ENCODE data around the gene RAB1B.
"Not testable (repeated sequence)": the region's sequence is repeated elsewhere in the genome, so short reads cannot be mapped to it uniquely, and the experiment has no call there.

RAB1B gene

DNA sequence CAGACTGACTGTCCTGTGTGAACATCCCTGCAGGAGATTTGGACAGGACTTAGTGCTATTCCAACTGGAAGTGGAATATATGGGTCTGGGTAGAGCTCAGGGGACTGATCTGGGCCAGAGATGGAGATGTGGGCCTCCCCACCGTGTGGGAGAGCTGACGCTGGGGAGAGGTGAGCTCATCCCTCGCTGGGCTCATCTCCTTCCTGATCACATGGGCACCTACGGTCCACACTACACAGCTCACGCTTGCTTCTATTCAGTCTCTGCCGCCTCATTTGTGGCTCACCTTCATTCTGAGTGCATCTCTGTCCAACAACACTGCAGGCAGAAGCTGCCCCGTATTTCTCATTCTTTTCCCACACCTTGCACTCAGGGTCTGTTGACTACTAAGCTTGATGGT is 16.6 kb upstream of the RAB1B start:
- Histone ChIP-seq H3K4me1 (ENCODE audit: control insufficient read depth, insufficient read depth, low read length, poor library complexity, severe bottlenecking) (peaks cover 6% of the 10 kb centered on the region), H3K27me3 (replicated peaks; ENCODE audit: control insufficient read depth, insufficient read depth, low read length, poor library complexity, severe bottlenecking) (no peaks in the 10 kb centered on the region), H3K27ac (ENCODE audit: insufficient read depth, low read length, poor library complexity, severe bottlenecking) (no peak overlapping the region), H3K9me3 (ENCODE audit: control insufficient read depth, low read length) (no peaks in the 10 kb centered on the region), H3K36me3 (ENCODE audit: control insufficient read depth, insufficient read depth, low read length) (peaks cover 12% of the 10 kb centered on the region), H3K4me3 (ENCODE audit: insufficient read depth, low read depth, low read length, poor library complexity, severe bottlenecking) (no peak overlapping the region)
- DNase-seq, result no peak

DNA sequence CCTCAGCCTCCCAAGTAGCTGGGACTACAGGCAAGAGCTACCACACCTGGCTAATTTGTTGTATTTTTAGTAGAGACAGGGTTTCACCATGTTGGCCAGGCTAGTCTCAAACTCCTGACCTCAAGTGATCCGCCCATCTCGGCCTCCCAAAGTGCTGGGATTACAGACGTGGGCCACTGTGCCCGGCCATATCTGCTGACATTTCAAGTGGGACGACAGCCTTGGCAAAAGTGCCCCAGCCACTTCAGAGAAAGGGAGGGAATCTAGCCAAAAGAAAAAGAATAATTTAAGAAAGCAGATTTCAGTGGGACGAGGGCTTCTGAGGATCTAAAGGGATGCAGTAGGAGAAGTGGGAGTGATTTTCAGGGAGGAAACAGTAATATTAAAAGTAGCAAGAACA is 15.4 kb upstream of the RAB1B start:
- H3K27ac ChIP-seq (ENCODE audit: insufficient read depth, low read length, poor library complexity, severe bottlenecking); H3K9me3 ChIP-seq (ENCODE audit: control insufficient read depth, low read length); H3K4me1 ChIP-seq (ENCODE audit: control insufficient read depth, insufficient read depth, low read length, poor library complexity, severe bottlenecking); H3K36me3 ChIP-seq (ENCODE audit: control insufficient read depth, insufficient read depth, low read length); H3K4me3 ChIP-seq (ENCODE audit: insufficient read depth, low read depth, low read length, poor library complexity, severe bottlenecking); H3K27me3 ChIP-seq (replicated peaks; ENCODE audit: control insufficient read depth, insufficient read depth, low read length, poor library complexity, severe bottlenecking); DNase-seq: not testable (repeated sequence)

DNA sequence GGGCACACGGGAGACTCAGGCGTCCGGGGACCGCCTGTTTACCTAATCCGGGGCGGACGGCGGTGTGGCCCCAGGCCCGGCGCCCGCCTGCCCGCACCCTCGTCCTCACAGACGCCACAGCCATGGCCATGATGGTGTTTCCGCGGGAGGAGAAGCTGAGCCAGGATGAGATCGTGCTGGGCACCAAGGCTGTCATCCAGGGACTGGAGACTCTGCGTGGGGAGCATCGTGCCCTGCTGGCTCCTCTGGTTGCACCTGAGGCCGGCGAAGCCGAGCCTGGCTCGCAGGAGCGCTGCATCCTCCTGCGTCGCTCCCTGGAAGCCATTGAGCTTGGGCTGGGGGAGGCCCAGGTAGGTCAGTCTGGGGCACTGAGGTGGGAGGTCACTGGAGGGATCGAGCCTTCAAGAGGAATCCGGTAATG is 10.0 kb upstream of the RAB1B start:
- Histone ChIP-seq H3K9me3 (ENCODE audit: control insufficient read depth, low read length) (no peaks in the 10 kb centered on the region), H3K27ac (ENCODE audit: insufficient read depth, low read length, poor library complexity, severe bottlenecking) (peak overlapping the region; percentile 98), H3K36me3 (ENCODE audit: control insufficient read depth, insufficient read depth, low read length) (peaks cover 21% of the 10 kb centered on the region), H3K27me3 (replicated peaks; ENCODE audit: control insufficient read depth, insufficient read depth, low read length, poor library complexity, severe bottlenecking) (no peaks in the 10 kb centered on the region), H3K4me3 (ENCODE audit: insufficient read depth, low read depth, low read length, poor library complexity, severe bottlenecking) (peak overlapping the region; percentile 95), H3K4me1 (ENCODE audit: control insufficient read depth, insufficient read depth, low read length, poor library complexity, severe bottlenecking) (peaks cover 14% of the 10 kb centered on the region)
- no peak for DNase-seq

DNA sequence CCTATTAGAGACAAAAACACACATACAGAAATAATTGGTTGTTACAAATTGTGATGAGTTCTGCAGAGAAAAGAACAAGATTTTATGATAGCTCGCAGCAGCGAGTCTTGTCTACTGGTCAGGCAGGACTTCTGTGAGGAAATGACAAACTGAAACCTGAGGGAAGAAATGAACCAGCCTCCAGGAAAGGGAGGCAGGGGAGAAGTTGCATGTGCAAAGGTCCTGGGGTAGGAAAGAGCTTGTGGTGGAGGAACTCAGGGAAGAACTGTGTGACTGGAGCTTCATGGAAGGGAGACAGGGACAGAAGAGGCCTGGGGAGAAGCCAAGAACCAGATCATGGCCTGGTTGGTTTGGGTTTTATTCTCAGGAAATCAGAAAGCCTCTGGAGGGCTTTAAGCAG is 9.2 kb upstream of the RAB1B start:
- H3K36me3 ChIP-seq (ENCODE audit: control insufficient read depth, insufficient read depth, low read length), result peaks cover 26% of the 10 kb centered on the region
- no peak overlapping the region for H3K4me3 ChIP-seq (ENCODE audit: insufficient read depth, low read depth, low read length, poor library complexity, severe bottlenecking)
- H3K27me3 ChIP-seq (replicated peaks; ENCODE audit: control insufficient read depth, insufficient read depth, low read length, poor library complexity, severe bottlenecking), result no peaks in the 10 kb centered on the region
- H3K9me3 ChIP-seq (ENCODE audit: control insufficient read depth, low read length), result no peaks in the 10 kb centered on the region
- H3K27ac ChIP-seq (ENCODE audit: insufficient read depth, low read length, poor library complexity, severe bottlenecking), result no peak overlapping the region
- peaks cover 14% of the 10 kb centered on the region for H3K4me1 ChIP-seq (ENCODE audit: control insufficient read depth, insufficient read depth, low read length, poor library complexity, severe bottlenecking)
- no peak for DNase-seq

DNA sequence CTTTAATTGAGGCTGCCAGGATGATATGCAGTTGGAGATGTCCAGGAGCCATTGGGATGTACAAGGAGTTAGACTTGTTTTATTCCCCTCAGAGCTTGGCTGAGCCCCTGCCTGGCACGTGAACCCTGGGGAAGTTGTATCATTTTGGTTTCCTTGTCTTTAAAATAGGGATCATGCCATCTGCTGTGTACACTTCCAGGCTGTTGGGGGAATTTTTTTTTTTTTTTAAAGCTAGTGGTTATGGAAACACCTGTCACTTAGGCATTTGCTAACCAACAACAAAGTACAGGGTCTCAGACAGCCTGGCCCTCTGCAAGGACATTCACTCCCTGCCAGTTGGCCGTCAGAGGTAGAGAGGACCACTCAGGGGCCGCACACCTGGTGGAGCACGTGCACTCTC is 8.5 kb upstream of the RAB1B start:
- no peak overlapping the region for H3K4me3 ChIP-seq (ENCODE audit: insufficient read depth, low read depth, low read length, poor library complexity, severe bottlenecking)
- peaks cover 14% of the 10 kb centered on the region for H3K4me1 ChIP-seq (ENCODE audit: control insufficient read depth, insufficient read depth, low read length, poor library complexity, severe bottlenecking)
- H3K36me3 ChIP-seq (ENCODE audit: control insufficient read depth, insufficient read depth, low read length), result peaks cover 31% of the 10 kb centered on the region
- H3K9me3 ChIP-seq (ENCODE audit: control insufficient read depth, low read length), result no peaks in the 10 kb centered on the region
- H3K27ac ChIP-seq (ENCODE audit: insufficient read depth, low read length, poor library complexity, severe bottlenecking), result no peak overlapping the region
- H3K27me3 ChIP-seq (replicated peaks; ENCODE audit: control insufficient read depth, insufficient read depth, low read length, poor library complexity, severe bottlenecking), result no peaks in the 10 kb centered on the region
- no peak for DNase-seq

DNA sequence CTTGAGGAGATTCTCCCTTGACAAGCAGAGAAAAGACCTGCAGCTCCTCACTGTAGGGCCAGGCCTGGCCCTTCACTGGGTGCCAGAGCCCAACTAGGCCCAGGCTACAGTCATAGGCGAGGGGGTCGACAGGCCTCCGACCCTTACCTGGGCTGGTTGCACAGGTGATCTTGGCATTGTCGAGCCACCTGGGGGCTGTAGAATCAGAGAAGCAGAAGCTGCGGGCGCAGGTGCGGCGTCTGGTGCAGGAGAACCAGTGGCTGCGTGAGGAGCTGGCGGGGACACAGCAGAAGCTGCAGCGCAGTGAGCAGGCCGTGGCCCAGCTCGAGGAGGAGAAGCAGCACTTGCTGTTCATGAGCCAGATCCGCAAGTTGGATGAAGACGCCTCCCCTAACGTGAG is 6.9 kb upstream of the RAB1B start:
- Histone ChIP-seq H3K36me3 (ENCODE audit: control insufficient read depth, insufficient read depth, low read length) (peaks cover 31% of the 10 kb centered on the region), H3K27ac (ENCODE audit: insufficient read depth, low read length, poor library complexity, severe bottlenecking) (no peak overlapping the region), H3K4me3 (ENCODE audit: insufficient read depth, low read depth, low read length, poor library complexity, severe bottlenecking) (no peak overlapping the region), H3K27me3 (replicated peaks; ENCODE audit: control insufficient read depth, insufficient read depth, low read length, poor library complexity, severe bottlenecking) (no peaks in the 10 kb centered on the region), H3K4me1 (ENCODE audit: control insufficient read depth, insufficient read depth, low read length, poor library complexity, severe bottlenecking) (peaks cover 10% of the 10 kb centered on the region), H3K9me3 (ENCODE audit: control insufficient read depth, low read length) (no peaks in the 10 kb centered on the region)
- no peak for DNase-seq

DNA sequence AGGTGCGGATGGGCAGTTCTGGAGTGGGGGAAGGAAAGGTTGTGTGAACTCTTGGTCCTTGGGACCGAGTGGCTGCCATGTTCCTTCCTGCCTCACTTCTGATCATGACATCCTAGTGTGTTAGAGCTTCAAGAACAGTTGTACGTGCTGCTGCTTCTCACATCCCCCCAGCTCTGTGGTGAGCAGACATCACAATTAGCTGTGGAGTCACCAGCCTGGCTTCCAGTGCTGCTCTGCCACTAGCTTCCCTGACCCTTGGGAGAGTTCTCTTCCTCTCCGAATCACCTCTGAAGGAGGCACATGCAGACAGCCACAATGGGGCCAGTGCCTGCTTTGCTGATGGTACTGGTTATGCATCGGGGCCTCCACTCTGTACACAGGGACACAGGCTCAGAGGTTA is 6.2 kb upstream of the RAB1B start:
- Histone ChIP-seq H3K27ac (ENCODE audit: insufficient read depth, low read length, poor library complexity, severe bottlenecking) (no peak overlapping the region), H3K36me3 (ENCODE audit: control insufficient read depth, insufficient read depth, low read length) (peaks cover 31% of the 10 kb centered on the region), H3K4me1 (ENCODE audit: control insufficient read depth, insufficient read depth, low read length, poor library complexity, severe bottlenecking) (peaks cover 11% of the 10 kb centered on the region), H3K9me3 (ENCODE audit: control insufficient read depth, low read length) (no peaks in the 10 kb centered on the region), H3K27me3 (replicated peaks; ENCODE audit: control insufficient read depth, insufficient read depth, low read length, poor library complexity, severe bottlenecking) (no peaks in the 10 kb centered on the region), H3K4me3 (ENCODE audit: insufficient read depth, low read depth, low read length, poor library complexity, severe bottlenecking) (no peak overlapping the region)
- DNase-seq, result no peak

DNA sequence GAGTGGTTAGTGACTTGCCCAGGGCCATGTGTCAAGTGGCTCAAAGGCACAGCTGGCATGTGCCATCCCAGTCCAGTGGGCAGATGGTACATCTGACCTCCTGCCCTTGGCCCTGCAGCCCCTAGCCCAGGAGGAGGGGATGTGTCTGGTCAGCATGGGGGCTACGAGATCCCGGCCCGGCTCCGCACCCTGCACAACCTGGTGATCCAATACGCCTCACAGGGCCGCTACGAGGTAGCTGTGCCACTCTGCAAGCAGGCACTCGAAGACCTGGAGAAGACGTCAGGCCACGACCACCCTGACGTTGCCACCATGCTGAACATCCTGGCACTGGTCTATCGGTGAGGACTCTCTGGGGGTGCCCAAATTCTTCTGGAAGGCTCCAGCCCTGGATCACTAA is 5.7 kb upstream of the RAB1B start:
- H3K27me3 ChIP-seq (replicated peaks; ENCODE audit: control insufficient read depth, insufficient read depth, low read length, poor library complexity, severe bottlenecking), result no peaks in the 10 kb centered on the region
- H3K36me3 ChIP-seq (ENCODE audit: control insufficient read depth, insufficient read depth, low read length), result peaks cover 31% of the 10 kb centered on the region
- H3K27ac ChIP-seq (ENCODE audit: insufficient read depth, low read length, poor library complexity, severe bottlenecking), result no peak overlapping the region
- no peak overlapping the region for H3K4me3 ChIP-seq (ENCODE audit: insufficient read depth, low read depth, low read length, poor library complexity, severe bottlenecking)
- H3K9me3 ChIP-seq (ENCODE audit: control insufficient read depth, low read length), result no peaks in the 10 kb centered on the region
- DNase-seq, result no peak
- H3K4me1 ChIP-seq (ENCODE audit: control insufficient read depth, insufficient read depth, low read length, poor library complexity, severe bottlenecking), result peaks cover 14% of the 10 kb centered on the region

DNA sequence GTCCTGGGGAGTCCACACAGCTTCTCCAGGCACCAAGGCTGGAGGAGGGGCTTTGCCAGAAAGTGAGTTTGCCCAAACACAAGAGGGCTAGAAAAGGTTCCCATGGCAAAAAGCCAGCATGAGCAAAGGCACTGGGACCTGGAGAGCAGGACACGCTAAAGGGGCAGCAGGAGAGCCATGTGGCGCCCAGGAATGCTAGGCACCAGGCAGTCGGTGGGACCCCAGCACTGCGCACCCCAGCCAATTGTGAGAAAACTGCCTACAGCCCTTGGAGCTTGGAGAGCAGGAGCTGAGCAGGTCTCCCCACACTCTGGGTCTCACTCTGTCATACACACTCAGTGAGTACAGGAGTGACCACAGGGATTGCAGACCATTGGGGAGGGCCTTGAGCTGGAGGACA is 5.2 kb upstream of the RAB1B start:
- Histone ChIP-seq H3K27me3 (replicated peaks; ENCODE audit: control insufficient read depth, insufficient read depth, low read length, poor library complexity, severe bottlenecking) (no peaks in the 10 kb centered on the region), H3K4me1 (ENCODE audit: control insufficient read depth, insufficient read depth, low read length, poor library complexity, severe bottlenecking) (peaks cover 14% of the 10 kb centered on the region), H3K9me3 (ENCODE audit: control insufficient read depth, low read length) (no peaks in the 10 kb centered on the region), H3K27ac (ENCODE audit: insufficient read depth, low read length, poor library complexity, severe bottlenecking) (no peak overlapping the region), H3K36me3 (ENCODE audit: control insufficient read depth, insufficient read depth, low read length) (peaks cover 31% of the 10 kb centered on the region), H3K4me3 (ENCODE audit: insufficient read depth, low read depth, low read length, poor library complexity, severe bottlenecking) (no peak overlapping the region)
- no peak for DNase-seq

DNA sequence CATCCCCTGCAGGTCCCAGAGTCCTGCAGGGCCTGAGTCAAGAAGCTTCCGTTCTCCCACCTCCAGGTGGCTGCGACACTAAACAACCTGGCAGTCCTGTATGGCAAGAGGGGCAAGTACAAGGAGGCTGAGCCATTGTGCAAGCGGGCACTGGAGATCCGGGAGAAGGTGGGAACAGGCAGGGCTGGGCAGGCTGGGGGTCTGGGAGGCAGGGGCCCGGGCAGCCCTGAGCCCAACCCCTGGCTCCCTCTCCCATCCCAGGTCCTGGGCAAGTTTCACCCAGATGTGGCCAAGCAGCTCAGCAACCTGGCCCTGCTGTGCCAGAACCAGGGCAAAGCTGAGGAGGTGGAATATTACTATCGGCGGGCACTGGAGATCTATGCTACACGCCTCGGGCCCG is 4.7 kb upstream of the RAB1B start:
- no peak for DNase-seq
- Histone ChIP-seq H3K36me3 (ENCODE audit: control insufficient read depth, insufficient read depth, low read length) (peaks cover 31% of the 10 kb centered on the region), H3K27me3 (replicated peaks; ENCODE audit: control insufficient read depth, insufficient read depth, low read length, poor library complexity, severe bottlenecking) (no peaks in the 10 kb centered on the region), H3K9me3 (ENCODE audit: control insufficient read depth, low read length) (no peaks in the 10 kb centered on the region), H3K4me1 (ENCODE audit: control insufficient read depth, insufficient read depth, low read length, poor library complexity, severe bottlenecking) (peaks cover 9% of the 10 kb centered on the region), H3K27ac (ENCODE audit: insufficient read depth, low read length, poor library complexity, severe bottlenecking) (no peak overlapping the region), H3K4me3 (ENCODE audit: insufficient read depth, low read depth, low read length, poor library complexity, severe bottlenecking) (no peak overlapping the region)

DNA sequence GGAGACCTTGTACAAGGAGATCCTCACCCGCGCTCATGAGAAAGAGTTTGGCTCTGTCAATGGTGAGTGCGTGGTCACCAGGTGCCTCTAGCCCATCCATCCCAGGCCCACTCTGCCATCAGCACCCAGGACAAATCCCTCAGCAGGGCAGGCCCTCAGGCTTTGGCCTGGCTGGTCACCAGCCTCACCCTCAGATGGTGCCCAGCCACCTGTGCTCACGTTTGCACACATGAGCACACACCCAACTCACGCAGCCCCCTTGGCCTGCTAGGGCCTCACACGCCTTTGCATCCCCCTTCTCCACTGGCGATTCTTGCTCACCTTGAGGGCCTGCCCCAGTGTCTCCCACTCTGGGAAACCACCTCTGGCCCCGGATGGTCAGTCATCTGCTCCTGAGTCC is 4.1 kb upstream of the RAB1B start:
- H3K4me3 ChIP-seq (ENCODE audit: insufficient read depth, low read depth, low read length, poor library complexity, severe bottlenecking), result no peak overlapping the region

More for the DNA sequence above, 4.1 kb upstream of the RAB1B start:
- H3K27me3 ChIP-seq (replicated peaks; ENCODE audit: control insufficient read depth, insufficient read depth, low read length, poor library complexity, severe bottlenecking), result no peaks in the 10 kb centered on the region
- no peaks in the 10 kb centered on the region for H3K9me3 ChIP-seq (ENCODE audit: control insufficient read depth, low read length)
- no peak for DNase-seq
- no peak overlapping the region for H3K27ac ChIP-seq (ENCODE audit: insufficient read depth, low read length, poor library complexity, severe bottlenecking)
- peaks cover 31% of the 10 kb centered on the region for H3K36me3 ChIP-seq (ENCODE audit: control insufficient read depth, insufficient read depth, low read length)
- H3K4me1 ChIP-seq (ENCODE audit: control insufficient read depth, insufficient read depth, low read length, poor library complexity, severe bottlenecking), result peaks cover 13% of the 10 kb centered on the region
